SK-N-SH (cell line): ENCODE data around the gene NDUFS6. TPM values are rescaled to one million over a fixed set of nuclear protein-coding genes. Genes with fewer than 3 reads are reported as not detected.
"Not testable (repeated sequence)": the region's sequence is repeated elsewhere in the genome, so short reads cannot be mapped to it uniquely, and the experiment has no call there.

Experiments used
- CTCF ChIA-PET: fragments of 300-600, 350-600 bp; formaldehyde crosslinking; extraction: SDS; loops from one replicate; lab custom pipeline; 2021; lab: Yijun Ruan, JAX
- POLR2A ChIA-PET: fragments of 350-600 bp; sonication (Branson Sonifier 250); formaldehyde crosslinking; extraction: SDS; loops from one replicate; lab custom pipeline; 2020; ENCODE audit warnings: antibody characterized with exemption, inconsistent platforms; lab: Yijun Ruan, JAX
- DNase-seq: peaks from one replicate; pipeline ENCODE4 v3.0.0; 2012
- H2AFZ ChIP-seq: fragments of 200-600 bp; sonication (generic); 2 replicates; pipeline ENCODE4 v1.8.1; 2016; ENCODE audit warnings: antibody characterized with exemption, mild to moderate bottlenecking, low read depth
- H3F3A ChIP-seq: fragments of 200-600 bp; sonication (generic); replicated peaks from 2 replicates; pipeline ENCODE3; 2016; ENCODE audit warnings: antibody characterized with exemption, mild to moderate bottlenecking; ENCODE audit not compliant: insufficient read depth
- H3K27ac ChIP-seq, 2 experiments: fragments of 200-500 bp in 1 of 2; fragments of 200-600 bp in 1 of 2; sonication (Bioruptor generic) in 1 of 2; sonication (generic), shearing (Covaris generic) in 1 of 2; 2 replicates each; pipeline versions ENCODE4 v1.5.1 to v1.6.1; 2014 to 2016; ENCODE audit warnings: low read depth in 2 of 2, inconsistent platforms in 1 of 2, low read length in 1 of 2, mild to moderate bottlenecking in 1 of 2, mixed read lengths in 1 of 2
- H3K27me3 ChIP-seq: fragments of 200-600 bp; sonication (generic), shearing (Covaris generic); 2 replicates; pipeline ENCODE4 v1.6.1; 2016; ENCODE audit warnings: mixed run types; ENCODE audit not compliant: insufficient read depth
- H3K36me3 ChIP-seq, 2 experiments: fragments of 200-500 bp in 1 of 2; fragments of 200-600 bp in 1 of 2; sonication (Bioruptor generic) in 1 of 2; sonication (generic) in 1 of 2; replicated peaks in 1 of 2; 2 replicates each; pipeline versions ENCODE3 to v1.5.1; 2014 to 2016; ENCODE audit warnings: low read length in 1 of 2, mild to moderate bottlenecking in 1 of 2; ENCODE audit not compliant: insufficient read depth in 2 of 2, control insufficient read depth in 1 of 2
- H3K4me1 ChIP-seq, 2 experiments: fragments of 200-500 bp in 1 of 2; fragments of 200-600 bp in 1 of 2; sonication (Bioruptor generic) in 1 of 2; sonication (generic), shearing (Covaris generic) in 1 of 2; 2 replicates each; pipeline versions ENCODE4 v1.5.1 to v1.6.1; 2014 to 2016; ENCODE audit warnings: low read depth in 1 of 2, low read length in 1 of 2, mixed run types in 1 of 2; ENCODE audit not compliant: insufficient read depth in 2 of 2, control insufficient read depth in 1 of 2
- H3K4me2 ChIP-seq: fragments of 200-600 bp; sonication (generic), shearing (Covaris generic); 2 replicates; pipeline ENCODE4 v1.6.1; 2017; ENCODE audit warnings: mixed run types
- H3K4me3 ChIP-seq, 2 experiments: fragments of 200-500 bp in 1 of 2; fragments of 200-600 bp in 1 of 2; sonication (Bioruptor generic) in 1 of 2; sonication (generic), shearing (Covaris generic) in 1 of 2; 2 replicates each; pipeline versions ENCODE4 v1.5.1 to v1.8.1; 2014 to 2016; ENCODE audit warnings: low read depth in 2 of 2, inconsistent platforms in 1 of 2, low read length in 1 of 2, mild to moderate bottlenecking in 1 of 2, mixed read lengths in 1 of 2, moderate library complexity in 1 of 2
- H3K79me2 ChIP-seq: fragments of 200-600 bp; sonication (generic); 2 replicates; pipeline ENCODE4 v1.8.1; 2017; ENCODE audit warnings: mild to moderate bottlenecking; ENCODE audit not compliant: insufficient read depth
- H3K9ac ChIP-seq: fragments of 200-600 bp; sonication (generic); 2 replicates; pipeline ENCODE4 v1.6.1; 2017; ENCODE audit warnings: mixed run types
- H3K9me2 ChIP-seq: fragments of 200-600 bp; sonication (generic); 2 replicates; pipeline ENCODE4 v1.6.1; 2017; ENCODE audit warnings: mixed run types
- H3K9me3 ChIP-seq: fragments of 200-600 bp; sonication (generic); 2 replicates; pipeline ENCODE4 v1.6.1; 2017; ENCODE audit warnings: mixed run types, mild to moderate bottlenecking, moderate library complexity
- H4K20me1 ChIP-seq: fragments of 200-600 bp; sonication (generic); 2 replicates; pipeline ENCODE4 v1.6.1; 2017; ENCODE audit warnings: mild to moderate bottlenecking, mixed run types; ENCODE audit not compliant: insufficient read depth
- CHD2 ChIP-seq: fragments of 150-350 bp; IDR thresholded peaks from 2 replicates; pipeline ENCODE4 v1.6.1; 2018; ENCODE audit warnings: low read length; ENCODE audit not compliant: partially characterized antibody
- ELF1 ChIP-seq: IDR thresholded peaks from 2 replicates; pipeline ENCODE4 v1.4.0; 2012
- EP300 ChIP-seq, 2 experiments: IDR thresholded peaks; 2 replicates each; pipeline versions ENCODE4 v1.4.0 to v1.6.1; 2012; ENCODE audit warnings: borderline replicate concordance in 1 of 2, low read depth in 1 of 2, low read length in 1 of 2
- EZH2phosphoT487 ChIP-seq: fragments of 200-600 bp; sonication (generic); IDR thresholded peaks from 2 replicates; pipeline ENCODE4 v1.6.1; 2017; ENCODE audit warnings: low read depth, mixed run types, mild to moderate bottlenecking, antibody characterized with exemption, moderate library complexity, borderline replicate concordance
- FOSL2 ChIP-seq: IDR thresholded peaks from 2 replicates; pipeline ENCODE4 v1.4.0; 2012; ENCODE audit warnings: low read depth, mild to moderate bottlenecking, moderate library complexity, borderline replicate concordance
- FOXM1 ChIP-seq: IDR thresholded peaks from 2 replicates; pipeline ENCODE4 v1.4.0; 2012; ENCODE audit warnings: low read depth, mild to moderate bottlenecking
- JUND ChIP-seq: IDR thresholded peaks from 2 replicates; pipeline ENCODE4 v1.4.0; 2012
- MAX ChIP-seq: IDR thresholded peaks from 2 replicates; pipeline ENCODE4 v1.4.0; 2012; ENCODE audit warnings: low read depth
- MEF2A ChIP-seq: IDR thresholded peaks from 2 replicates; pipeline ENCODE4 v1.4.0; 2012; ENCODE audit warnings: low read depth, borderline replicate concordance
- NFIC ChIP-seq: IDR thresholded peaks from 2 replicates; pipeline ENCODE4 v1.4.0; 2012; ENCODE audit warnings: borderline replicate concordance
- NRF1 ChIP-seq: IDR thresholded peaks from 2 replicates; pipeline ENCODE4 v1.6.1; 2012; ENCODE audit warnings: low read depth, mild to moderate bottlenecking, low read length
- REST ChIP-seq: IDR thresholded peaks from 2 replicates; pipeline ENCODE4 v1.6.1; 2012; ENCODE audit warnings: mild to moderate bottlenecking, low read depth, low read length, moderate library complexity
- RFX5 ChIP-seq: IDR thresholded peaks from 2 replicates; pipeline ENCODE4 v1.6.1; 2012; ENCODE audit warnings: mild to moderate bottlenecking, improper control_type of control experiment, low read length
- RXRA ChIP-seq: IDR thresholded peaks from 2 replicates; pipeline ENCODE4 v1.4.0; 2012; ENCODE audit warnings: low read depth, mild to moderate bottlenecking, borderline replicate concordance
- SMC3 ChIP-seq: IDR thresholded peaks from 2 replicates; pipeline ENCODE4 v1.6.1; 2012; ENCODE audit warnings: low read depth, low read length, improper control_type of control experiment
- TCF12 ChIP-seq: IDR thresholded peaks from 2 replicates; pipeline ENCODE4 v1.4.0; 2012
- TEAD4 ChIP-seq: IDR thresholded peaks from 2 replicates; pipeline ENCODE4 v1.4.0; 2012; ENCODE audit warnings: mild to moderate bottlenecking, borderline replicate concordance; ENCODE audit not compliant: insufficient read depth
- YY1 ChIP-seq: IDR thresholded peaks from 2 replicates; pipeline ENCODE4 v1.4.0; 2012; ENCODE audit warnings: low read depth, mild to moderate bottlenecking
- ZBTB33 ChIP-seq: IDR thresholded peaks from 2 replicates; pipeline ENCODE4 v1.4.0; 2012; ENCODE audit warnings: low read depth, borderline replicate concordance
- WGBS: methylation state at CpG from one replicate; pipeline ENCODE4 v1.1.6; 2017; ENCODE audit warnings: low lambda C conversion rate; 5-methylcytosine and 5-hydroxymethylcytosine counted together
- polyA plus RNA-seq, 3 experiments: library from polyadenylated mRNA; depleted of rRNA; stranded (reverse); fragments of >200 nt; gene quantifications; 2 replicates each; pipeline ENCODE4 v1.2.3, GENCODE V29; 2012

NDUFS6 gene
- polyA plus RNA-seq, 1 of the 3 experiments (the other 2 are of a cell fraction), result 316 TPM

- TF ChIP-seq EZH2phosphoT487, result no peak
- no peak for TF ChIP-seq NFIC
- no peak for TF ChIP-seq ELF1
- no peak for TF ChIP-seq TCF12
- no peak for TF ChIP-seq TEAD4
- TF ChIP-seq YY1, result no peak
- TF ChIP-seq SMC3, result no peak
- no peak for TF ChIP-seq FOSL2
- TF ChIP-seq RFX5, result no peak
Measured at GRCh38 chr5:1842004-1842819, 41.0 kb downstream of the NDUFS6 start (continued).

- 43% methylated on average over 10 of the region's 10 CpGs for WGBS
- H3F3A ChIP-seq, H3K9ac ChIP-seq, POLR2A ChIA-PET, H4K20me1 ChIP-seq, H3K4me3 ChIP-seq, DNase-seq, H3K4me1 ChIP-seq, H3K9me3 ChIP-seq, H3K4me2 ChIP-seq, H3K36me3 ChIP-seq, H3K9me2 ChIP-seq, H2AFZ ChIP-seq, H3K27ac ChIP-seq, H3K79me2 ChIP-seq: not testable (repeated sequence)
- peaks cover 53% of the 10 kb centered on the region for H3K27me3 ChIP-seq
- CTCF ChIA-PET, result interaction anchor here (0.6 kb wide), 1 partner anchor 362 kb away, joined by 3 read pairs; no protein-coding TSS in a partner anchor
Measured at GRCh38 chr5:1843761-1844160, 42.6 kb downstream of the NDUFS6 start.

- H2AFZ ChIP-seq, result no peak overlapping the region
- WGBS, result 78% methylated on average over 5 of the region's 5 CpGs
- H3K27ac ChIP-seq, result no peak overlapping the region
- H3F3A ChIP-seq, result peaks cover 7% of the 10 kb centered on the region
- no peaks in the 10 kb centered on the region for H3K4me1 ChIP-seq
- H4K20me1 ChIP-seq, result no peaks in the 10 kb centered on the region
- no peak for DNase-seq
- TF ChIP-seq ZBTB33 (no peak), REST (no peak), NFIC (no peak), FOSL2 (no peak), EP300 (IDR thresholded peaks at IDR 0.05; ENCODE audit: borderline replicate concordance in 1 of 2, low read depth in 1 of 2, low read length in 1 of 2) (no peak), FOXM1 (no peak), TCF12 (no peak), NRF1 (no peak), JUND (no peak), CHD2 (no peak), MAX (no peak), MEF2A (no peak), RXRA (no peak)
- ChIA-PET POLR2A (no interaction called here), CTCF (no interaction called here)
- no peaks in the 10 kb centered on the region for H3K79me2 ChIP-seq
- no peak overlapping the region for H3K4me2 ChIP-seq
- no peaks in the 10 kb centered on the region for H3K9me3 ChIP-seq
- H3K9ac ChIP-seq, result no peak overlapping the region
- H3K36me3 ChIP-seq, result no peaks in the 10 kb centered on the region
- no peak overlapping the region for H3K4me3 ChIP-seq
- H3K27me3 ChIP-seq, result peaks cover 53% of the 10 kb centered on the region
- H3K9me2 ChIP-seq, result no peaks in the 10 kb centered on the region
Measured at GRCh38 chr5:1844708-1845436, 43.7 kb downstream of the NDUFS6 start.
